ENCODE data around the gene BIRC7. TPM values are rescaled to one million over a fixed set of nuclear protein-coding genes. Genes with fewer than 3 reads are reported as not detected.

BIRC7 gene
- total RNA-seq, 1 experiment from 2014 or later, result not detected

- no peak for TF ChIP-seq CTCF (IDR thresholded peaks at IDR 0.05; ENCODE audit: unreplicated experiment)
- POLR2A ChIA-PET, result interaction anchor here (2.0 kb wide), 1 partner anchor 55 kb away, joined by 6 read pairs; the partner anchor contains the start of gene ARFGAP1
- Mint-ChIP-seq H3K9me3 (ENCODE audit: unreplicated experiment) (no peaks in the 10 kb centered on the region), H3K36me3 (ENCODE audit: insufficient read depth, unreplicated experiment) (peaks cover 26% of the 10 kb centered on the region), H3K27me3 (ENCODE audit: insufficient read depth, unreplicated experiment) (peaks cover 17% of the 10 kb centered on the region), H3K27ac (ENCODE audit: low read depth, unreplicated experiment) (no peak overlapping the region), H3K4me1 (ENCODE audit: insufficient read depth, unreplicated experiment) (peaks cover 23% of the 10 kb centered on the region), H3K4me3 (ENCODE audit: unreplicated experiment) (no peak overlapping the region)
- BruUV-seq (replicated peaks), result no TSS peak
- CTCF ChIA-PET, result interaction anchor here (0.6 to 2.1 kb wide), 5 partner anchors 17 to 164 kb away, joined by 3 to 10 read pairs (median 7); partner anchors contain the start of gene BIRC7
- intact Hi-C loops (cut with micrococcal nuclease), result no loop called here
- no peak for DNase-seq (ENCODE audit: unreplicated experiment)
These were observed 18.0 kb upstream of the BIRC7 start for GRCh38 chr20:63217706-63218105.

- ChIA-PET POLR2A (interaction anchor here (0.8 kb wide), 1 partner anchor 525 kb away, joined by 3 read pairs; no protein-coding TSS in a partner anchor), CTCF (interaction anchor here (0.7 to 2.1 kb wide), 4 partner anchors 16 to 163 kb away, joined by 3 to 10 read pairs (median 5); partner anchors contain the start of gene BIRC7)
- BruUV-seq (replicated peaks), result no TSS peak
- peaks cover 17% of the 10 kb centered on the region for H3K27me3 Mint-ChIP-seq (ENCODE audit: insufficient read depth, unreplicated experiment)
- intact Hi-C loops (cut with micrococcal nuclease), result no loop called here
- no peaks in the 10 kb centered on the region for H3K9me3 Mint-ChIP-seq (ENCODE audit: unreplicated experiment)
- no peak overlapping the region for H3K4me3 Mint-ChIP-seq (ENCODE audit: unreplicated experiment)
- H3K36me3 Mint-ChIP-seq (ENCODE audit: insufficient read depth, unreplicated experiment), result peaks cover 14% of the 10 kb centered on the region
- no peak for DNase-seq (ENCODE audit: unreplicated experiment)
- no peak for TF ChIP-seq CTCF (IDR thresholded peaks at IDR 0.05; ENCODE audit: unreplicated experiment)
- peaks cover 11% of the 10 kb centered on the region for H3K4me1 Mint-ChIP-seq (ENCODE audit: insufficient read depth, unreplicated experiment)
- H3K27ac Mint-ChIP-seq (ENCODE audit: low read depth, unreplicated experiment), result no peak overlapping the region
These were observed 16.8 kb upstream of the BIRC7 start for GRCh38 chr20:63218701-63219446.

- intact Hi-C loops (cut with micrococcal nuclease), result no loop called here
- ChIA-PET POLR2A (interaction anchor here (0.6 kb wide), 1 partner anchor 10 kb away, joined by 3 read pairs; no protein-coding TSS in a partner anchor), CTCF (interaction anchor here (0.7 to 2.4 kb wide), 6 partner anchors 11 to 162 kb away, joined by 3 to 10 read pairs (median 6); partner anchors contain the start of gene BIRC7)
- peaks cover 17% of the 10 kb centered on the region for H3K27me3 Mint-ChIP-seq (ENCODE audit: insufficient read depth, unreplicated experiment)
- H3K9me3 Mint-ChIP-seq (ENCODE audit: unreplicated experiment), result no peaks in the 10 kb centered on the region
- no TSS peak for BruUV-seq (replicated peaks)
- no peak for TF ChIP-seq CTCF (IDR thresholded peaks at IDR 0.05; ENCODE audit: unreplicated experiment)
- peaks cover 9% of the 10 kb centered on the region for H3K36me3 Mint-ChIP-seq (ENCODE audit: insufficient read depth, unreplicated experiment)
- H3K27ac Mint-ChIP-seq (ENCODE audit: low read depth, unreplicated experiment), result no peak overlapping the region
- peaks cover 10% of the 10 kb centered on the region for H3K4me1 Mint-ChIP-seq (ENCODE audit: insufficient read depth, unreplicated experiment)
- DNase-seq (ENCODE audit: unreplicated experiment), result no peak
- H3K4me3 Mint-ChIP-seq (ENCODE audit: unreplicated experiment), result no peak overlapping the region
These were observed 16.3 kb upstream of the BIRC7 start for GRCh38 chr20:63219447-63219821.

- Mint-ChIP-seq H3K27ac (ENCODE audit: low read depth, unreplicated experiment) (no peak overlapping the region), H3K4me3 (ENCODE audit: unreplicated experiment) (no peak overlapping the region), H3K9me3 (ENCODE audit: unreplicated experiment) (no peaks in the 10 kb centered on the region), H3K36me3 (ENCODE audit: insufficient read depth, unreplicated experiment) (peaks cover 3% of the 10 kb centered on the region), H3K27me3 (ENCODE audit: insufficient read depth, unreplicated experiment) (peaks cover 17% of the 10 kb centered on the region), H3K4me1 (ENCODE audit: insufficient read depth, unreplicated experiment) (peaks cover 9% of the 10 kb centered on the region)
- no peak for DNase-seq (ENCODE audit: unreplicated experiment)
- ChIA-PET POLR2A (interaction anchor here (0.6 kb wide), 1 partner anchor 9 kb away, joined by 3 read pairs; no protein-coding TSS in a partner anchor), CTCF (interaction anchor here (0.5 to 2.4 kb wide), 9 partner anchors 10 to 979 kb away, joined by 3 to 10 read pairs (median 3); no protein-coding TSS in a partner anchor)
- BruUV-seq (replicated peaks), result no TSS peak
- intact Hi-C loops (cut with micrococcal nuclease), result no loop called here
- TF ChIP-seq CTCF (IDR thresholded peaks at IDR 0.05; ENCODE audit: unreplicated experiment), result no peak
These were observed 15.7 kb upstream of the BIRC7 start for GRCh38 chr20:63219866-63220521.
